K562 (cell line): ENCODE measurements around the gene NOM1. TPM values are rescaled to one million over a fixed set of nuclear protein-coding genes. Genes with fewer than 3 reads are reported as not detected.

Experiments
- ATAC-seq: fragments of 200-7000 bp; cut with Tn5 transposase; 3 replicates; pipeline ENCODE4 v1.9.1; 2020; ENCODE audit warnings: moderate library complexity
- BruUV-seq: library from RNA; stranded (reverse); fragments of 400-500 nt; replicated peaks from 2 replicates; lab custom pipeline; 2021; lab: Mats Ljungman, UMichigan
- CTCF ChIA-PET: fragments of 300-600 bp; formaldehyde crosslinking; extraction: SDS; loops from one replicate; lab custom pipeline; 2021; ENCODE audit warnings: low intra/inter-chr PET ratio; lab: Yijun Ruan, JAX
- POLR2A ChIA-PET: fragments of 300-600, 350-650 bp; sonication (Branson Sonifier 250); formaldehyde crosslinking; extraction: SDS; loops from one replicate; lab custom pipeline; 2021; ENCODE audit warnings: antibody characterized with exemption, inconsistent platforms; lab: Yijun Ruan, JAX
- DNase-seq, 4 experiments: peaks; one replicate each; pipeline versions ENCODE4 v3.0.0 to v3.0.0-alpha.2; 2011 to 2018; ENCODE audit warnings: low spot score in 3 of 4, mixed read lengths in 3 of 4; ENCODE audit errors: extremely low read depth in 1 of 4
- FAIRE-seq: peaks from 2 replicates; lab custom pipeline; 2011; peaks lifted over from hg19 to GRCh38; lab: Jason Lieb, UNC
- H2AFZ ChIP-seq: 2 replicates; pipeline ENCODE4 v1.6.0; 2011; ENCODE audit warnings: low read depth, low read length, control low read depth, inconsistent platforms
- H3K27ac ChIP-seq: fragments of 200-600 bp; 3 replicates; pipeline ENCODE4 v1.8.0; 2011; ENCODE audit warnings: low read depth, mild to moderate bottlenecking, control low read depth, inconsistent platforms, low read length, moderate library complexity, mixed read lengths; ENCODE audit errors: extremely low read depth
- H3K27me3 ChIP-seq, 2 experiments: fragments of 300-600 bp in 1 of 2; 2 replicates in 1 of 2; 3 replicates in 1 of 2; pipeline versions ENCODE4 v1.6.0 to v1.8.0; 2011; ENCODE audit warnings: inconsistent platforms in 2 of 2, low read length in 2 of 2, mild to moderate bottlenecking in 1 of 2, mixed read lengths in 1 of 2, moderate library complexity in 1 of 2; ENCODE audit not compliant: control insufficient read depth in 2 of 2, insufficient read depth in 2 of 2
- H3K36me3 ChIP-seq: fragments of 300-600 bp; 3 replicates; pipeline ENCODE4 v1.8.0; 2011; ENCODE audit warnings: mild to moderate bottlenecking, low read length, inconsistent platforms; ENCODE audit not compliant: control insufficient read depth, insufficient read depth
- H3K4me1 ChIP-seq, 2 experiments: fragments of 200-600 bp in 1 of 2; replicated peaks in 1 of 2; 2 replicates in 1 of 2; 3 replicates in 1 of 2; pipeline versions ENCODE4 v1.5.1 to v1.8.0; 2011; ENCODE audit warnings: inconsistent platforms in 2 of 2, low read length in 2 of 2, mild to moderate bottlenecking in 1 of 2, mixed read lengths in 1 of 2, moderate library complexity in 1 of 2; ENCODE audit not compliant: control insufficient read depth in 2 of 2, insufficient read depth in 2 of 2
- H3K4me2 ChIP-seq: 2 replicates; pipeline ENCODE4 v1.6.1; 2011; ENCODE audit warnings: low read length, control low read depth, inconsistent platforms, mixed read lengths; ENCODE audit not compliant: insufficient read depth
- H3K4me3 ChIP-seq: fragments of 200-600 bp; sonication (generic), shearing (Covaris generic); 2 replicates; pipeline ENCODE4 v1.5.1; 2016; ENCODE audit warnings: control low read depth, inconsistent platforms
- H3K79me2 ChIP-seq: fragments of 200-600 bp; 3 replicates; pipeline ENCODE4 v1.8.0; 2011; ENCODE audit warnings: low read length, inconsistent platforms; ENCODE audit not compliant: control insufficient read depth, insufficient read depth
- H3K9ac ChIP-seq, 2 experiments: 2 replicates each; pipeline versions ENCODE4 v1.6.0 to v1.6.1; 2011; ENCODE audit warnings: low read depth in 2 of 2, low read length in 2 of 2, control low read depth in 1 of 2, inconsistent platforms in 1 of 2, mild to moderate bottlenecking in 1 of 2, mixed read lengths in 1 of 2; ENCODE audit not compliant: insufficient read depth in 1 of 2
- H3K9me1 ChIP-seq: one replicate; pipeline ENCODE4 v1.6.0; 2011; ENCODE audit warnings: inconsistent platforms, mild to moderate bottlenecking, low read length, moderate library complexity; ENCODE audit not compliant: control insufficient read depth, insufficient read depth
- H3K9me3 ChIP-seq: replicated peaks from 2 replicates; pipeline ENCODE4 v1.5.1; 2011; ENCODE audit warnings: low read depth, low read length, inconsistent platforms; ENCODE audit not compliant: control insufficient read depth, insufficient read depth
- H4K20me1 ChIP-seq: replicated peaks from 2 replicates; pipeline ENCODE4 v1.6.1; 2011; ENCODE audit warnings: low read length, inconsistent platforms, mixed read lengths; ENCODE audit not compliant: control insufficient read depth, insufficient read depth
- CREB1 ChIP-seq, 2 experiments: sonication (generic) in 1 of 2; formaldehyde crosslinking in 1 of 2; IDR thresholded peaks; 2 replicates each; pipeline versions ENCODE4 v1.6.1 to v1.8.0; 2012 to 2022; ENCODE audit warnings: inconsistent platforms in 1 of 2, mild to moderate bottlenecking in 1 of 2, missing genetic modification reagents in 1 of 2, moderate library complexity in 1 of 2
- FOXJ3 ChIP-seq: sonication (generic); formaldehyde crosslinking; IDR thresholded peaks from 2 replicates; pipeline ENCODE4 v1.4.0; 2020; ENCODE audit warnings: mild to moderate bottlenecking, missing genetic modification reagents
- HMGN3 ChIP-seq: IDR thresholded peaks from 2 replicates; pipeline ENCODE4 v1.6.1; 2011; ENCODE audit warnings: borderline replicate concordance, low read depth, mild to moderate bottlenecking, mixed read lengths, low read length; ENCODE audit not compliant: insufficient read length; ENCODE audit errors: extremely low read depth
- KDM1A ChIP-seq, 2 experiments: fragments of 450-650 bp; IDR thresholded peaks; 2 replicates each; pipeline ENCODE4 v1.6.1; 2016; ENCODE audit warnings: mild to moderate bottlenecking in 2 of 2
- KLF1 ChIP-seq: fragments of 450-650 bp; IDR thresholded peaks from 2 replicates; pipeline ENCODE4 v1.6.1; 2016; ENCODE audit warnings: missing genetic modification characterization, missing compliant biosample characterization
- RBFOX2 ChIP-seq: fragments of 200-400 bp; formaldehyde crosslinking; IDR thresholded peaks from 2 replicates; pipeline ENCODE4 v1.6.1; 2017; ENCODE audit warnings: low read depth, mild to moderate bottlenecking, low read length, moderate library complexity
- ZBTB40 ChIP-seq, 2 experiments: fragments of 450-650 bp in 1 of 2; sonication (generic) in 1 of 2; formaldehyde crosslinking in 1 of 2; IDR thresholded peaks; 2 replicates each; pipeline versions ENCODE4 v1.7.1 to v1.9.0; 2016 to 2022; ENCODE audit warnings: inconsistent platforms in 1 of 2, mild to moderate bottlenecking in 1 of 2, missing genetic modification reagents in 1 of 2
- ZFPM2 ChIP-seq: fragments of 250-450 bp; sonication (Bioruptor Pico); IDR thresholded peaks from 2 replicates; pipeline ENCODE4 v1.5.1; 2022; ENCODE audit warnings: mild to moderate bottlenecking
- ZNF174 ChIP-seq: fragments of 250-450 bp; sonication (Bioruptor Pico); IDR thresholded peaks from 2 replicates; pipeline ENCODE4 v1.4.0; 2020; ENCODE audit warnings: mild to moderate bottlenecking
- ZNF282 ChIP-seq: sonication (generic); formaldehyde crosslinking; IDR thresholded peaks from 2 replicates; pipeline ENCODE4 v1.8.1; 2023; ENCODE audit warnings: missing genetic modification reagents
- ZNF507 ChIP-seq: conservative IDR thresholded peaks from 2 replicates; pipeline ENCODE4 v1.6.1; 2017; ENCODE audit warnings: missing genetic modification characterization, missing compliant biosample characterization
- ZNF644 ChIP-seq: fragments of 200-800 bp; sonication (Bioruptor generic); IDR thresholded peaks from 2 replicates; pipeline ENCODE4 v1.6.1; 2016; ENCODE audit warnings: low read depth, missing genetic modification characterization, missing compliant biosample characterization
- WGBS: fragments of 100-300 bp; shearing (Covaris generic); methylation state at CpG from one replicate; pipeline ENCODE4 v1.1.6; 2016; ENCODE audit warnings: low coverage, mixed read lengths; ENCODE audit not compliant: insufficient coverage; ENCODE audit errors: missing lambda C conversion rate; 5-methylcytosine and 5-hydroxymethylcytosine counted together
- in situ Hi-C: fragments of 300-500 bp; cut with MboI; formaldehyde crosslinking; loops from 4 replicates; pipeline ENCODE4 v1.15.0; 2018; ENCODE audit warnings: inconsistent platforms, mixed read lengths
- intact Hi-C: fragments of 100-400 bp; cut with micrococcal nuclease; formaldehyde crosslinking; loops from 2 replicates; pipeline ENCODE4 v1.14.2; 2022
- polyA plus RNA-seq, 8 experiments: library from polyadenylated mRNA; depleted of rRNA in 4 of 8; stranded (reverse) in 5 of 8; unstranded in 3 of 8; fragments of >200 nt; fragmentation: Nextera tagmentation in 2 of 8; fragmentation: Illumina TruSeq in 1 of 8; extraction: Ambion mirVana in 2 of 8; extraction: Trizol in 1 of 8; gene quantifications; 2 replicates each; pipeline versions ENCODE4 v1.2.1 to v1.2.3, GENCODE V29; 2011 to 2014; ENCODE audit warnings: inconsistent platforms in 1 of 8, missing spikeins in 1 of 8
- total RNA-seq, 7 experiments: library from RNA; depleted of rRNA in 6 of 7; stranded (reverse); fragments of >200 nt in 6 of 7; fragmentation: Illumina TruSeq in 2 of 7; extraction: Trizol in 2 of 7; gene quantifications; 2 replicates each; pipeline versions ENCODE4 v1.2.1 to v1.2.3, GENCODE V29; 2011 to 2021; ENCODE audit warnings: low replicate concordance in 1 of 7

NOM1 gene
- total and polyA plus RNA-seq, 9 of the 15 experiments (the other 6 are each of a cell fraction or from before 2014, with no cell fraction given): 6.8 to 47.3 (median 37.4) TPM

DNA sequence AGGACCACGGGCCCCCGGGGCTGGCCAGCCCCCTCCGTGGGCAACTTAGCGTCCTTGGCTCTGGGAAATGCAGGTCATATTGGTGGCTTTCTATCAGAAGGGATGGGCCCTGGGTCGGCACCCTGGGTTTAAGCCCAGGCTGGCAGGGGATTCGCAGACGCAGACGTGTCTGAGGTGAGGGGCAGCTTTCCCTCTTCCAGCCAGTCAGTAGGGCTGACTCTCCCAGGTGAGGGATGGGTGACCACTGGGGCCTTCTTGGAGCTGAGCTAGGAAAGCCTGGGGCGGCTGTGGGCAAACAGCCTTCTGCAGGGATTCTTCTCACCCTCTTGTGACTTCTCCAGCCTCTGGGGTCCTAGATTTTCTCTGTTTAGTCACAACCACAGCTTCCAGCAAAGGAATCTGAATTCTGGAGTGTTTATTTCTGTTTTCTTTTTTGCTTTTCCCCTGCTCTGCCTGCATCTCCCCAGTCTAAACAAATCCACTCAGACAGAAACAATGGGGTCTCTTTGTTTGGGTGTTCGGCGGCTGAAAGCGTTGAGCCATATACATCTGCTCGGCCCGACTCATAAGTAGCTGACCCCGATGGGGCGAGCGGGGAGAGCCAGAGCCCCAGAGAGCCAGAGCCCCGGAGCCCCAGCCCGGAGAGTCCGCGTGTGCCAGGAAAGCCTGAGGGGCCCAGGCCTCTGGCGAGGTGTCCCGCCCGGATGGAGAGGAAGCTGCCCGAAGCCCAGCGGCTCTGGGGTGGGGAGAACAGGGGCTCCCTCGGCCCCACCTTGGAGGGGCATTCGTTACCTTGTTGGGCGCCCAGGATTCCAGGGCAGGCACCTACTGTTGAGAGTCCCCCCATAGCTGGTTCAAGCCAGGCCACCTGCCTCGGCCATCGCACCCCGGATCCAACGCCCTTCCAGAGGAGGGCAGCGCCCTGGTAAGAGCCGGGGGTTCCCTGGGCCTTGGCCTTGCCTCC, 59.0 kb downstream of the NOM1 start:
- in situ Hi-C loops: no loop called here
- BruUV-seq: TSS peak; percentile 55
- no peaks in the 10 kb centered on the region for H3K9me3 ChIP-seq
- ChIA-PET POLR2A (interaction anchor here (1.2 kb wide), 1 partner anchor 9 kb away, joined by 3 read pairs; no protein-coding TSS in a partner anchor), CTCF (no interaction called here)
- peaks cover 8 to 31% of the 10 kb centered on the region in 2 experiments; a peak in 4 of 5 replicates for H3K27me3 ChIP-seq
- no peak for FAIRE-seq
- H3K4me3 ChIP-seq: no peak overlapping the region
- no peak for ATAC-seq
- H2AFZ ChIP-seq: no peak overlapping the region
- H3K27ac ChIP-seq: no peak overlapping the region
- H3K36me3 ChIP-seq: no peaks in the 10 kb centered on the region
- WGBS: 79% methylated on average over 35 of the region's 35 CpGs
- H4K20me1 ChIP-seq: no peaks in the 10 kb centered on the region
- no peak overlapping the region for H3K4me2 ChIP-seq
- H3K9me1 ChIP-seq: no peaks in the 10 kb centered on the region
- no peak overlapping the region for H3K9ac ChIP-seq
- intact Hi-C loops: no loop called here
- no peaks in the 10 kb centered on the region for H3K79me2 ChIP-seq
- DNase-seq: no peak
- peaks cover 4 to 41% of the 10 kb centered on the region in 2 experiments for H3K4me1 ChIP-seq
- TF ChIP-seq RBFOX2 (peak; percentile 33; the same call in 1 of the 2 replicates), ZNF507 (no peak), CREB1 (IDR thresholded peaks at IDR 0.05) (no peak), CREB1 (CRISPR knock-in tag; IDR thresholded peaks at IDR 0.05) (0 out of 2 replicates have a peak, but pooled peaks have one; percentile 17), ZBTB40 (IDR thresholded peaks at IDR 0.05) (no peak), ZBTB40 (CRISPR knock-in tag; IDR thresholded peaks at IDR 0.05) (no peak), ZFPM2 (no peak), ZNF174 (CRISPR knock-in tag) (no peak), HMGN3 (peak; percentile 19), KDM1A (IDR thresholded peaks at IDR 0.05) (no peak), FOXJ3 (CRISPR knock-in tag) (no peak), KLF1 (tag) (no peak), ZNF282 (CRISPR knock-in tag) (no peak), ZNF644 (tag) (no peak)
